Fibroblast of mammary gland (primary cell): ENCODE data around the gene ELOVL2.
A peak's percentile ranks its signal among the peaks of the same experiment; 100 is the strongest.

Experiments
- DNase-seq: peaks from one replicate; pipeline ENCODE4 v3.0.0-alpha.2; 2010; ENCODE audit warnings: low read depth
- H3K4me3 ChIP-seq: 2 replicates; pipeline ENCODE4 v1.5.1; 2011; ENCODE audit warnings: low read depth, mild to moderate bottlenecking, low read length, moderate library complexity; ENCODE audit not compliant: control insufficient read depth
- TF ChIP-seq, protein P1 (sequence below): conservative IDR thresholded peaks from 2 replicates; pipeline ENCODE4 v1.5.1; 2011; ENCODE audit warnings: low read depth, low read length, inconsistent platforms; ENCODE audit not compliant: control insufficient read depth, insufficient read depth

The ELOVL2 gene

DNA sequence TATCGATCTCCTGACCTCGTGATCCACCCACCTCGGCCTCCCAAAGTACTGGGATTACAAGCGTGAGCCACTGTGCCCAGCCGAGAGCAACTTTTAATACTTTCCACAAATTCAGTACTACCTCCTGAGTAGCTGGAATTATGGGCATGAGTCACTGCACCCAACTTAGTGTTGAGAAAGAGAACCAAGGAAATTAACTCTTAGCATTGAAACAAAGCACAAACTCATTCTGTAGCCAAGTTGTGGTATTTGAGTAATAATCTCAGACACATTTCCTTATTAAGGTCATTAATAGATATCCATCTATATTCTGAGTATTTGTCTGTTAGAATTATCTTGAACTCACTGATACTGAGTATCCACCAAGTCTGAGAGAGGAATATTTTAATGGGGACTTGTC, 14.3 kb upstream of the ELOVL2 start:
- TF ChIP-seq, protein P1, sequence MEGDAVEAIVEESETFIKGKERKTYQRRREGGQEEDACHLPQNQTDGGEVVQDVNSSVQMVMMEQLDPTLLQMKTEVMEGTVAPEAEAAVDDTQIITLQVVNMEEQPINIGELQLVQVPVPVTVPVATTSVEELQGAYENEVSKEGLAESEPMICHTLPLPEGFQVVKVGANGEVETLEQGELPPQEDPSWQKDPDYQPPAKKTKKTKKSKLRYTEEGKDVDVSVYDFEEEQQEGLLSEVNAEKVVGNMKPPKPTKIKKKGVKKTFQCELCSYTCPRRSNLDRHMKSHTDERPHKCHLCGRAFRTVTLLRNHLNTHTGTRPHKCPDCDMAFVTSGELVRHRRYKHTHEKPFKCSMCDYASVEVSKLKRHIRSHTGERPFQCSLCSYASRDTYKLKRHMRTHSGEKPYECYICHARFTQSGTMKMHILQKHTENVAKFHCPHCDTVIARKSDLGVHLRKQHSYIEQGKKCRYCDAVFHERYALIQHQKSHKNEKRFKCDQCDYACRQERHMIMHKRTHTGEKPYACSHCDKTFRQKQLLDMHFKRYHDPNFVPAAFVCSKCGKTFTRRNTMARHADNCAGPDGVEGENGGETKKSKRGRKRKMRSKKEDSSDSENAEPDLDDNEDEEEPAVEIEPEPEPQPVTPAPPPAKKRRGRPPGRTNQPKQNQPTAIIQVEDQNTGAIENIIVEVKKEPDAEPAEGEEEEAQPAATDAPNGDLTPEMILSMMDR, result no peak
- no peak overlapping the region for H3K4me3 ChIP-seq
- peak; percentile 62 for DNase-seq

DNA sequence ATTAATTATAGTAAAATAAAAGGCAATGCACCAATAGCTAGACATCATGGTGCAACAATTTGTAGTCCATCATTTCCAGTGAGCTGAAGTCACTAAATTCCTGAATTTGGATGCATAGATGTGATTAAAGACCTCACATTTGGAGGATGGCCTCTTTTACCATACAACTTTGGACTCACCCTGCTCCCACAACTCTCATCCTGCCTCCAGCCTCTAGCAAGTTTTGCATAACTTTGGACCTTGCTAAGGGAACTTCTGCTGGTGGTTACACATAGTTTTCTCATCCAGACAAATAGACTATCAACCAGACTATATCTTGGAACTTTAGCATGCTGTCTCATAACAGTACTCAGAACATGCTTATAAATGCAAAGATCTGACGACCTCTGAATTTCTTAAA, 12.8 kb upstream of the ELOVL2 start:
- no peak overlapping the region for H3K4me3 ChIP-seq
- TF ChIP-seq, protein P1, result no peak
- no peak for DNase-seq

DNA sequence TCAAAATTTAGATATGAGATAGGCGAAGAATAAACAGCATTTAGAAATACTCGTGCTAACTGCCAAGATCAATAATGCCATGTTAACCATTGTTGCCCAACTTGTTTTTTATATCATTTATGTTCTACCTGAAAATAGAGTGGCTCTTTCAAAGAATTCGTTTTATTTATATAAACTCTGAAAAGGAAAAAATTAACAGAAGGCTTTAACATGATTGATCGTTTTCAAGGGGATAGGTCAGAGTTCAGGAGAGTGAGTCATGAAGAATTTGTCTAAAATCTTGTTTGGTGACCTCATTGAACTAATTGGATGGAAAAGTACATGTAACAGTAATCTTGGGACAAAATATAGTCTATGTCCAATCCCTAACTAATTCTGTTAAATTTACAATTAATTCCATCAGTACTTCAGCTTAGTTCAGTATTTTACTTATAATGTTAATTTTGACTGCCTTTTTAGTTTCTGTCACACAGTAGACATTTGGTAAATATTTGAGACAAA, 11.1 kb upstream of the ELOVL2 start:
- DNase-seq, result peak; percentile 56
- no peak overlapping the region for H3K4me3 ChIP-seq
- TF ChIP-seq, protein P1, result no peak

DNA sequence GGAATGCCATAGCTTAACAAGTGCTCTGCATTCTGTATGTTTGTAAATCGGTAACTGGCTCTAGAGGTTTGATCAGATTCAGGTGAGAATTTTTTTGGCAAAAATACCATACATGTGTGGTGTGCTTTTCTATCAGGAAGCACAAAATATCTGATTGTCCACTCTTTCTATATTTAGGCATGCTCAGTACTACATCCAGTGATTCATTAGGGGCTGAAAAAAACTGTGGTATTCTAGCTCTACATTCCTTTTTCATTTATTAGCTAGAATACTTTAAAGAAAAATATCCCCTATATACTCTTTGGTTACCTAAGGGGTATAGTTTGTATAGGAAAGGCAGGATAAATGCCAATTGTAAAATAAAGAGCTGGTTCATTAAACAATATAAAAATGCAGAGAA, 10.6 kb upstream of the ELOVL2 start:
- DNase-seq, result peak; percentile 14
- H3K4me3 ChIP-seq, result no peak overlapping the region
- TF ChIP-seq, protein P1, result no peak

DNA sequence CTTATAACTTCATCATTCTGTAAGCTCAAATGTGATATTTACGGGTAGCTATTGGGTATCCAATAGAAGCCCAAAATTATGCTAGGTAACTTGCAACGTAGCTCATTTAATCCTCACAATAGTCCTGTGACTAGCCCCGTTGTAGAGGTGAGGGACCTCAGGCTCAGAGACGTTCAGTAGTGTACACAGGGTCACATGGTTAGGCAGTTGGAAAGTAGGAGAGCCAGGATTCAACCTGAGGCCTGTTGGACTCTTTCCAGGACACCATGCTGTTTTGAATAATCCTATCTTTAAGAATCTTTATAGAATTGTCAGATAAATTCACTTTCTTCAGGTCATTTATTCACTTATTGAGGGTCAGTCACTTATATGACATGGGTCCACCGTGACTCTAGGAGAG, 9.2 kb upstream of the ELOVL2 start:
- no peak overlapping the region for H3K4me3 ChIP-seq
- TF ChIP-seq, protein P1, result no peak
- no peak for DNase-seq

DNA sequence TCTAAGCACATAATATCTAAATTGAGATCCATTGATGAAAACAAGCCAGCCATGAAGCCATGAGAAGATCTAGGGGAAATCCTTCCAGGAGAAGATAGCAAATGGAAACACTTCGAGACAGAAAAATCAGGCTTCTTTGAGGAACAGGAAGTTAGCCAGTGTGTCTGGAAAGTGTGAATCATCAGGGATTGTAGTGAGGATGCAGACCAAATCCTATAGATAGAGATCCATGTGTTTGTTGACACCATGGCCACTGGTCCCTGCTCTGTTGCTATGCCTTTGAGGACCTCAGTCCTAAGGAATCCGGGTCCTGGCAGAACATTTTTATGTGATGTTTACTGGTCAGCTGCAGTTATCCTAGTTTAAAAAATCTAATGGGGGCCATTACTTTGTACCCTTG, 6.6 kb upstream of the ELOVL2 start:
- H3K4me3 ChIP-seq, result no peak overlapping the region
- DNase-seq, result peak; percentile 33
- TF ChIP-seq, protein P1, result no peak

DNA sequence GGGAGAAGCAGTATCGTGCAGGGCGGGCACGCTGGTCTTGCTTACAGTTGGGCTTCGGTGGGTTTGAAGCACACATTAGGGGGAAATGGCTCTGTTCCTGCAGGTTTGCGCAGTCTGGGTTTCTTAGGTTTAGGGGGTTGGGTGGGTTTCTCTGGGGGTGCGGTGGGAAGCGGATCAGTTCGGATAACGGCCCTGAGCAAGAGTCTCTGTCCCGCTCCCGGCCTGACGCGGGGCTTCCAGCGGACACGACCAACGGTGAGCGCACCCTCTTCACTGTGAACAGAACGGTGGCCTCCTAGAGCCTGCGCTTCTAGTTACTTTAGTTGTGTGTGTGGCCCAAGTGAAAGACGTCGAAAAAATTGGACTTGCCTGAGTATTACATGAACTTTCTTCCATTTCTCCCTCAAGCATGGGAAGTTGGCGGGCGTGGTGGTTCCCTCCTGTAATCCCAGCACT, 635 bp upstream of the ELOVL2 start:
- no peak for DNase-seq
- H3K4me3 ChIP-seq, result peak overlapping the region; percentile 24
- TF ChIP-seq, protein P1, result no peak
